Kidney glomerular epithelial cell (primary cell): ENCODE results near the gene COL6A5.
A peak's percentile ranks its signal among the peaks of the same experiment; 100 is the strongest.
"Not testable (repeated sequence)": the region's sequence is repeated elsewhere in the genome, so short reads cannot be mapped to it uniquely, and the experiment has no call there.

Experiments used
- DNase-seq: peaks from one replicate; lab custom pipeline; 2025; lab: John Stamatoyannopoulos, UW

The COL6A5 gene

GRCh38 chr3:130345487-130346079 is at the start of gene COL6A5:
Gene COL6A5, plus strand, starts transcription at chr3:130345672. Its CDS starts 27,967 bp downstream, at chr3:130373639.
- DNase-seq, result no peak

GRCh38 chr3:130299531-130299930 is 45.9 kb upstream of the COL6A5 start:
- DNase-seq, result no peak

GRCh38 chr3:130300888-130301287 is 44.6 kb upstream of the COL6A5 start:
- DNase-seq, result no peak

GRCh38 chr3:130310109-130310508 is 35.4 kb upstream of the COL6A5 start:
- DNase-seq, result no peak

GRCh38 chr3:130312374-130312773 is 33.1 kb upstream of the COL6A5 start:
- DNase-seq, result no peak

GRCh38 chr3:130316169-130316568 is 29.3 kb upstream of the COL6A5 start:
- no peak for DNase-seq

- no peak for DNase-seq
Observed at GRCh38 chr3:130323503-130323902, 22.0 kb upstream of the COL6A5 start.

GRCh38 chr3:130340766-130341165 is 4.7 kb upstream of the COL6A5 start:
- no peak for DNase-seq

GRCh38 chr3:130341388-130341787 is 4.1 kb upstream of the COL6A5 start:
- no peak for DNase-seq

- DNase-seq, result no peak
Observed at GRCh38 chr3:130341882-130342281, 3.6 kb upstream of the COL6A5 start.

GRCh38 chr3:130342821-130343661 is 2.4 kb upstream of the COL6A5 start:
- no peak for DNase-seq

GRCh38 chr3:130348258-130348657 is 2.8 kb downstream of the COL6A5 start:
- not testable (repeated sequence) for DNase-seq

- DNase-seq, result no peak
Observed at GRCh38 chr3:130354430-130354829, 9.0 kb downstream of the COL6A5 start.

GRCh38 chr3:130374033-130374432 is 28.6 kb downstream of the COL6A5 start:
- DNase-seq, result no peak

- no peak for DNase-seq
Observed at GRCh38 chr3:130374908-130375307, 29.4 kb downstream of the COL6A5 start.

GRCh38 chr3:130377960-130378676 is 32.6 kb downstream of the COL6A5 start:
- DNase-seq, result no peak

- no peak for DNase-seq
Observed at GRCh38 chr3:130378677-130379191, 33.3 kb downstream of the COL6A5 start.

- no peak for DNase-seq
Observed at GRCh38 chr3:130379274-130379673, 33.8 kb downstream of the COL6A5 start.

- DNase-seq, result no peak
Observed at GRCh38 chr3:130380398-130380797, 34.9 kb downstream of the COL6A5 start.

GRCh38 chr3:130383424-130383823 is 38.0 kb downstream of the COL6A5 start:
- DNase-seq, result no peak

GRCh38 chr3:130384476-130385025 is 39.1 kb downstream of the COL6A5 start:
- peak; percentile 45 for DNase-seq

GRCh38 chr3:130386604-130387263 is 41.3 kb downstream of the COL6A5 start:
- DNase-seq, result peak; percentile 54
